Vagina (tissue), 2 donors: ENCODE results near the gene MIA.

ENCODE experiments used
- POLR2A ChIP-seq, 2 donors: fragments of 450-650 bp; IDR thresholded peaks; one replicate each; pipeline ENCODE4 v1.6.1; 2017; ENCODE audit warnings: antibody characterized with exemption in 2 of 2, mild to moderate bottlenecking in 2 of 2, moderate library complexity in 2 of 2
- POLR2AphosphoS5 ChIP-seq, 2 donors: sonication (generic); formaldehyde crosslinking; IDR thresholded peaks; one replicate each; pipeline ENCODE4 v1.9.0; 2017; ENCODE audit warnings: antibody characterized with exemption in 2 of 2, mild to moderate bottlenecking in 2 of 2, low read depth in 1 of 2; ENCODE audit not compliant: insufficient read depth in 1 of 2

DNA sequence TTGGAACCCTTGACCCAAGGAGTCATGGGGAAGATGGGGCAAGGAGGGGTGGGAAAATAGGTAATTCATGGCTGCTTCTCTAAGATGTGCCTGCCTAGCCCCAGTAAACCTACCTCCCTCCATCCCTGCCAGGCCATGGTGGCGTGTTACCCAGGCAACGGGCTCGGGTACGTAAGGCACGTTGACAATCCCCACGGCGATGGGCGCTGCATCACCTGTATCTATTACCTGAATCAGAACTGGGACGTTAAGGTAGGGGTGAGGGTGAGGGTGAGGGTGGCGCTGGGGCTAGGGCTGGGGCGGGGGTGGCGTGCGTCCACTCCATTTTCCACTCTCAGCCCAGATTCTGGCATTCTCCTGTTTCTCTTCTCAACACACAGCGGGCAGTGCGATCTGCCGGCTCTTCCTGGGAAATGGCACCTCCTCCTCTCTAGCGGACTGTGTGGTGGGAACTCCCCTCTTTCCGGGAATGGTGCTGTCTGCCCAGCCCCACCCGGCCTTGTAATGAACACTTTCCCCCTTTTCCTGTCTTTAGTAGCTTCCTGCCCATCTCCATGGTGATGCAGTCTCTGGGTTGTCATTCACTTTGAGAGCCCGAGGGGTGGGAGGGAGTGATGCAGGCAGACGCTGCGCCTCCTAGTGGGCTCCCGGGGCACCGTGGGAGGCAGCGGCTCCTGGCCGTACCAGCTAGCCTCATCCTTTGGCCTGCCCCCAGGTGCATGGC, 31.3 kb downstream of the MIA start:
- peak; percentile 72 to 76 for TF ChIP-seq POLR2AphosphoS5 (IDR thresholded peaks at IDR 0.05; ENCODE audit: insufficient read depth in 1 of 2, low read depth in 1 of 2)
- TF ChIP-seq POLR2A (IDR thresholded peaks at IDR 0.05), result no peak
